GM12892 (cell line): ENCODE measurements around the gene TP73.

Experiments used
- POLR2A ChIP-seq: IDR thresholded peaks from 2 replicates; pipeline ENCODE4 v1.6.1; 2011; ENCODE audit warnings: low read depth, low read length, control low read depth
- POLR2AphosphoS5 ChIP-seq: IDR thresholded peaks from 2 replicates; pipeline ENCODE4 v1.6.1; 2011; ENCODE audit warnings: low read depth, low read length, control low read depth
- TAF1 ChIP-seq: IDR thresholded peaks from 2 replicates; pipeline ENCODE4 v1.6.1; 2011; ENCODE audit warnings: low read depth, mild to moderate bottlenecking, control low read depth, low read length, borderline replicate concordance

GRCh38 chr1:3658231-3658615, 5.9 kb downstream of the TP73 start:
- TF ChIP-seq TAF1, result no peak
- no peak for TF ChIP-seq POLR2A
- TF ChIP-seq POLR2AphosphoS5, result no peak
